NCI-H2227 treated with DMSO at 0.1 percent for 48 hours (cell line): ENCODE results near the gene ZNF653.
A peak's percentile ranks its signal among the peaks of the same experiment; 100 is the strongest.
"Not testable (repeated sequence)": the region's sequence is repeated elsewhere in the genome, so short reads cannot be mapped to it uniquely, and the experiment has no call there.

Experiments
- DNase-seq: peaks from one replicate; lab custom pipeline; 2025; lab: John Stamatoyannopoulos, UW

Gene ZNF653

DNA sequence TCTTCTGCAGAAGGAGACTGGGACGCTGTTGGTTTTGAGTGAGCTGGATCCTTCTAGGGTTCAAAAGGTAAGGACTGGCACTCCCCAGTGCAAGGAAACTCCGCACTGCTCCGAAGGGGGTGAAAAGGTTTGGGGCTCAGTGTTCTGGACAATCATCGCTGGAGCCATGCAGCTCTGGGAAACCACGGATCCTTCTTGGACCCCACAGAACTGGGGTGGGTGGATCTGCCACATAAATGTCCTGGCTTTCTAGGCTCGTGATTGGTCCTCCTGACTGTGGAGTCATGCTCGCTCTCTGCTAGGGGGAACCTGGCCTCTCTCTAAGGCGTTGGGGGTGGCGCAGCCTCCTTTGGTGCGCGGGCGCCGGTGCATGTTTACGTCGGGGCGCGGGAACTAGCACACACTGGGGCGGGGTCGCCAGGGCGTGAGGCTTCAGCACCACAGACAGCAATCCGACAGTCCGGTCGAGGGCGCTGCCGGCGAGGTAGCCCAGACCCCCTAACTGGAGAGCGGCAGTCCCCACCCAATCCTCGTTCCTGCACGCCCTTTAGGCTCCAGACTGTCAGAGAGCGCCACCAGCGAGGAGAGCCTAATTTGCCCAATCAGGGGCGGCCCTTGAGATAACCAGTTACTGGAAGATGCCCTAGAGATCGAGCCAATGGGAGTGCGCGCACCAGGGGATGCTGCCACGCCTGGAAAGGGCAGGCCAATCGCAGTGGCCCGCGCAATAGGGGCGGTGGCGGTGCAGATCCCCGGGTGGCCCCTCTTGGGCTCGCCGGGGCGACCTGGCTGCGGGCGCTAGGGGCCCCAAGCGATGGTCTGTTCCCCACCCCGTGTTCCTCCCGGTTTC lies 23.9 kb downstream of the ZNF653 start:
- peak; percentile 88 for DNase-seq

DNA sequence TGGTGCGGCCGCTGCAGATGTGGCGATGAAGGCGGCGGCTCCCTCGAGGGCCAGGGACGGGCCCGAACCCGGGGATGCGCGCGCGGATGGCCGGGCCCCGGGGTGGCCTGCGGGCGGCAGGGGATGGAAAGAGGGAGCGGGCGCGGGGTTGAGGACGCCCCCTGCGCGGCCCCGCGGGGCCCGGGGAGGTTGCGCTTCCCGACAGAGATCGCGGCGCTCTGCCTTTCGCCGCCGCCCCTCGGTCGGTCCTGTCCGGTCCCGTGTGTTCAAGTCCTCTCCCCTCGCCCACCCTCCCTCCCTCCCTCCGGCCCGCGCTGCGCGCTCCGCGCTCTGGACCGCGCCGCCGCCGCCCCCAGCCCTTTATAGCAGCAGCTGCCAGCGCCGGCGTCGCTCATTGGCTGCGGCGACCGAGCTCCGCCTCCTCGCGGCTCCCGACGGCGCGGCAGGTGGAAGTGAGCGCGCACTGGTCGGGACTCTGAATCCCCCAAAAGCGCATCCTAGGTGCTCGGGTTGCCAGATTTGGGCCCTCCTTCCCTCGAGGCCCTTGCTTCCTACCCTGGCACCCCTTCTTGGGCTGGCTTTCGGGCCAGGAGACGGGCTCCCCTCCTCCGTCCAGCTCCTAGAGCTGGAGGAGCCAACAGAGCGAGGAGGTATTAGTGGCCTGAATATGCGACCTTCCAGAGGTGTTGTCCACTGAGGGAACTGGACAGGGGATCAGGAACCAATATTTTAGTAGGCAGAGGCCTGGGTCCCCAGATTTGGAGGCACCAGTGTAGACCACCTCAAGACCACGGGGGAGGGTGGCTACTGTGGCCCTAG lies 24.7 kb downstream of the ZNF653 start, which contains the start of gene ELAVL3:
TSS of gene ELAVL3 (minus strand) at position 332 of the 819 bp plus-strand sequence. CDS start 438 bp downstream, outside the sequence.
- DNase-seq, result peak; percentile 52

- DNase-seq, result no peak
These were observed 25.5 kb downstream of the ZNF653 start for GRCh38 chr19:11479898-11480714.

- peak; percentile 47 for DNase-seq
These were observed 26.3 kb downstream of the ZNF653 start for GRCh38 chr19:11479090-11479897.

- no peak for DNase-seq
These were observed 27.2 kb downstream of the ZNF653 start for GRCh38 chr19:11478167-11479089.

GRCh38 chr19:11475861-11476260 lies 29.8 kb downstream of the ZNF653 start:
- no peak for DNase-seq

DNA sequence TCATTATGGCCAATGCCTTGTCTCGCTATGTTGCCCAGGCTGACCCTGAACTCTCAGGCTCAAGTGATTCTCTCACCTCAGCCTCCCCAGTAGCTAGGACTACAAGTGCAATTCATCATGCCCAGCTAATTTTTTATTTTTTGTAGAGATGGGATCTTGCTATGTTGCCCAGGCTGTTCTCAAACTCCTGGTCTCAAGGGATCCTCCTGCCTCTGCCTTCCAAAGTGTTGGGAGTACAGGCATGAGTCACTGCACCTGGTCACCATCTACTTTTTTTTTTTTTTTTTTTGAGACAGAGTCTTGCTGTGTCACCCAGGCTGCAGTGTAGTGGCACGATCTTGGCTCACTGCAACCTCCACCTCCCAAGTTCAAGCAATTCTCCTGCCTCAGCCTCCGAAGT lies 30.3 kb downstream of the ZNF653 start:
- not testable (repeated sequence) for DNase-seq

DNA sequence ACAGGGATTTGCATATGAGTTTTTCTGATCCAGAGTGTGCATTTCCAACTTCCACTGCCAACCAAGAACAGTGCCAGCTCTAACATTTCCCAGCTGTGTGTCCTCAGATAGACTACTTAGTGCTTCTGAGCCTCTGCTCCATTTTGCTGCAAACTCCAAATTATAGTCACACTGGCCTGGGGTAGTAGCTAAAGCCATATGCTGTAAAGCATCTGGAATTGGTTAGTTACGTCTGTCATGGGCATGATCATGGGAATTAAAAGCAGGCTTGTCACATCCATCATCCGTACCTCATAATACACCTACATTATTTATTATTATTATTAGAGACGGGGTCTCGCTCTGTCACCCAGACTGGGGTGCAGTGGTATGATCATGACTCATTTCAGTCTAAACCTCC lies 31.9 kb downstream of the ZNF653 start:
- no peak for DNase-seq

DNA sequence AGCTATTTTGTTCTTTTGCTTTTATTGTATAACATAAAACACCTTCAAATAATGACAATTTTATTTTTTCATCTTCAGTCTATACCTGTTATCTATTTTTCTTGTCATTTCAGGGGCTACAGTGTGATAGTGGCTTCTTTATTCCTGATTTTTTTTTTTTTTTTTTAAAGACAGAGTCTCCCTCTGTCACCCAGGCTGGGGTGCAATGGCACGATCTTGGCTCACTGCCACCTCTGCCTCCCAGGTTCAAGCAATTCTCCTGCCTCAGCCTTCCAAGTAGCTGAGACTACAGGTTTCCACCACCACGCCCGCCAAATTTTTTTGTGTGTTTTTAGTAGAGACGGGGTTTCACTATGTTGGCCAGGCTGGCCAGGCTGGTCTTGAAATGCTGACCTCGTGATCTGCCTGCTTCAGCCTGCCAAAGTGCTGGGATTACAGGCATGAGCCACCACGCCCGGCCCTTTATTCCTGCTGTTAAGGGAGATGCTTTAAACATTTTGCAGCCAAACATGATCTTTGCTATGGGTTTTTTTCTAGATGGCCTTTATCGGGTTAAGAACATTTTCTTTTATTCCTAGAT lies 37.3 kb downstream of the ZNF653 start:
- not testable (repeated sequence) for DNase-seq

- no peak for DNase-seq
These were observed 40.0 kb downstream of the ZNF653 start for GRCh38 chr19:11465600-11465999.

DNA sequence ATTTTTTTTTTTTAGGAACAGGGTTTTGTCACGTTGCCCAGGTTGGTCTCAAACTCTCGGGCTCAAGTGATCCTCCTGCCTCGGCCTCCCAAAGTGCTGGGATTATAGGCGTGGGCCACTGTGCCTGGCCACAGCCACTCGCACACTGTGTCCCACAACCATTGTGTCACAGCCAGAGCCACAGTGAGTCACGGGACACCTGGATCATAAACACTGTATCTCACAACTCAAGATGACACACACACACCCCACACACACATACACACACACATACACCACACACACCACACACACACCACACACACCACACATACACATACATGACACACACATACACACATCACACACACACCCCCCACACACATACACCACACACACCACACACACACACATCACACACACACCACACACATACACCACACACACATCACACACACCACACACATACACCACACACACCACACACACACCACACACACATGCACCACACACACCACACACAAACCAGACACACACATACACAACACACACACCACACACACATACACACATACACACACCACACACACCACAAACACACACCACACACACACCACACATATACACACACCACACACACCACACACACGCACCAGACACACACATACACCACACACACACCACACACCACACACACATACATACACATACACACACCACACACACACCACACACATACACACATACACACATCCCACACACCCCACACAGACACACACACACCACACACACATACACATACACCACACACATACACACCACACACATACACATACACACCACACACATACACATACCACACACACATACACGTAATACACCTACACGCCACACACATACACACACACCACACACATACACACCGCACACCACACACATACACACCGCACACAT lies 41.0 kb downstream of the ZNF653 start:
- DNase-seq, result no peak

DNA sequence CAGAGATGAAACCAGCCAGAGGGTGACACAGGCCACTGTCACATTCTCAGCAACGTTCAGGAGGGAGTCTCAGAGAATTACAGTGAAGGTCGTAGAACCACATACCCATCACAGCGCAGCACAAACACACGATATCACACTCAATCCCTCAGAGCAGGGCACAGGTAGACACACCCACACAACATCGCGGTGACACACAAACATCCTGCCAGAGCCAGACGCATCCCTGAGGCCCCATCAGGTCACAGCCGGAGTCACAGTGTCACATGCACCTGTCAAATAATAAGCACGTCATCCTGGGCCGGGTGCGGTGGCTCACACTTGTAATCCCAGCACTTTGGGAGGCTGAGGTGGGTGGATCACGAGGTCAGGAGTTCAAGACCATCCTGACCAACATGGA lies 42.2 kb downstream of the ZNF653 start:
- DNase-seq, result no peak

DNA sequence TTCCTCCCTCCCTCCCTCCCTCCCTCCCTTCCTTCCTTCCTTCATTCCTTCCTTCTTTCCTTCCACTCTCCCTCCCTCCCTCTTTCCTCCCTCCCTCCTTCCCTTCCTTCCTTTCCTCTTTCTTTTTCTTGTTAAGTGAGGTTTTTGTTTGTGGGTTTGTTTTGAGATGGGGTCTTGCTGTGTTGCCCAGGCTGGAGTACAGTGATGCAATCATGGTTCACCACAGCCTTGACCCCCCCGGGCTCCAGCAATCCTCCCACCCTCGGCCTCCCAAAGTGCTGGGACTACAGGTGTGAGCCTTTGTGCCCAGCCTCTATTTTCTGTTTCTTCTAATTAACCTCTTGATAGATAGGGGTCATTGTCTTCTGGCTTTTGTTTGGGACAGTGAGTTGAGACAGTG lies 44.2 kb downstream of the ZNF653 start:
- DNase-seq, result no peak

- no peak for DNase-seq
These were observed 45.4 kb downstream of the ZNF653 start for GRCh38 chr19:11460207-11460606.

GRCh38 chr19:11458912-11459311 lies 46.7 kb downstream of the ZNF653 start:
- not testable (repeated sequence) for DNase-seq

DNA sequence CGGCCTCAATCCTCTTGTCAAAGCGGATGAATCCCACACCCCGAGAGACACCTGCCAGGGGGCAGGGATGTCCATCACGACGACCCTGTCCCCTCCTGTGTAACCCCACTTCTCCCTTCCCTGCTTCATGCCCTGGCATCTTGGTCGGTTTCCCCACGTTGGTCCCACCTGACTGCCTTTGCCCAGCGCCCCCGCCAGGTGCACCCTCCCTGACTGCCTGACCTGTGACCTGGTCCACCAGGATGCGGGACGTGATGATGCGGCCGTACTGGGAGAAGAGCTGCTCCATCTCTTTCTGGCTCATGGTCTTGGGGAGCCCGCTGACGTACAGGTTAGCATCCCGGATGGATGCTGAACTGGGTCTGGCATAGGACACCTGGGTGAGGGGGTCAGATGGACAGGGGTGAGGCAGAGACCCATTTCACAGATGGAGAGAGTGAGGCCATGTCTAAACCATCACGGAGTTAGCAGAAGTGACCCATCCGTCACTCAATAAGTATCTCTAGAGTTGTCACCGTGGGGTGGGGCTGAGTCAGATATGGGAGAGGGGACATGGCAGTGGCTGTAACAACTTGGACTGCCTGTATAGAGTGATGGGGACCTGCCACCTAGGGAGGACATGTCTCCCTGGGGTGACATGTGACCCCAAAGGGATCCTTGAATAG lies 47.3 kb downstream of the ZNF653 start:
- no peak for DNase-seq

DNA sequence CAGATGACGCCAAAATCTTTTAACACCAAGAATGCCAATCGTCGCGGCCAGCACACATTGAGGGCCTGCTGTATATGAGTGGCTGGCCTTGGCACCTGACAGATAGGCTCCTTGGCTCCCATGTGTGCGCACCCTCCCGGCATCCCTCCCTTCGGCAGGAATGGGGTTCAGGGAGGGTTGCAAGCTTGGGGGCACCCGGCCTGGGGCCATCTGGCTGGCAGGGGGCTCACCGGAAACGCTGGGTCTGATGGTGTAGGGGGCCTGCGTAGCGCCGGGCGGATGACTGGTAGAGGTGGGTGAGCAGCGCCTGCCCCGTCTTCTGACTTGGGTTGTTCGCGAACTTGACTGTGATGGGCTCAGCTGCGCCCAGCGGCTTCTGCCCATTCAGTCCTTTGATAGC lies 47.8 kb downstream of the ZNF653 start:
- DNase-seq, result no peak

DNA sequence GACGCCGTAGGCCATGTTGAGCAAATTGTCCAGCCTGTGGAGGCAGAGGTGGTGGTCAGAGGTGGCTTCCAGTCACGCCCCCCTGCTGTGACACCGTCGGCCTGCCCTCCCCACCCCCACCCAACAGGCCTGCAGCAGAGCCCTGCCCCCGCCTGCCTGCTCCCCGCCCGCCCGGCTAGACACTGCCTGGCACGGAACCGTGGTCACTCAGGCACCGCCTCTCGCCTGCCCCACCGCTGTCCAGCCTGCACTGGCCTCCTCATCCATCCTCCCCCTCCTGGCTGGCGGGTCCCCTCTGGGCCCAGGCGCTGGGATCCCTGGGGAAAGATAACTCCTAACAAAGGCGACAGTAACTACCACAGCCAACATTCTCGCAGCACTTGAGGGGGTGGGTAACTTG lies 48.5 kb downstream of the ZNF653 start:
- DNase-seq, result no peak
